HFF-Myc (cell line): ENCODE measurements around the gene KCMF1.

Source experiments
- DNase-seq: peaks from one replicate; pipeline ENCODE4 v3.0.0-alpha.2; 2011; ENCODE audit warnings: low read depth; ENCODE audit errors: extremely low read depth
- H3K4me3 ChIP-seq: replicated peaks from 2 replicates; pipeline ENCODE4 v1.5.1; 2011; ENCODE audit warnings: low read depth, mild to moderate bottlenecking, control low read depth, low read length
- TF ChIP-seq, protein P1 (sequence below): IDR thresholded peaks from 2 replicates; pipeline ENCODE4 v1.5.1; 2012; ENCODE audit warnings: mild to moderate bottlenecking, low read depth, low read length, control low read depth; ENCODE audit errors: missing control alignments

The KCMF1 gene

GRCh38 chr2:85073033-85073432, 102.1 kb downstream of the KCMF1 start:
- TF ChIP-seq, protein P1, sequence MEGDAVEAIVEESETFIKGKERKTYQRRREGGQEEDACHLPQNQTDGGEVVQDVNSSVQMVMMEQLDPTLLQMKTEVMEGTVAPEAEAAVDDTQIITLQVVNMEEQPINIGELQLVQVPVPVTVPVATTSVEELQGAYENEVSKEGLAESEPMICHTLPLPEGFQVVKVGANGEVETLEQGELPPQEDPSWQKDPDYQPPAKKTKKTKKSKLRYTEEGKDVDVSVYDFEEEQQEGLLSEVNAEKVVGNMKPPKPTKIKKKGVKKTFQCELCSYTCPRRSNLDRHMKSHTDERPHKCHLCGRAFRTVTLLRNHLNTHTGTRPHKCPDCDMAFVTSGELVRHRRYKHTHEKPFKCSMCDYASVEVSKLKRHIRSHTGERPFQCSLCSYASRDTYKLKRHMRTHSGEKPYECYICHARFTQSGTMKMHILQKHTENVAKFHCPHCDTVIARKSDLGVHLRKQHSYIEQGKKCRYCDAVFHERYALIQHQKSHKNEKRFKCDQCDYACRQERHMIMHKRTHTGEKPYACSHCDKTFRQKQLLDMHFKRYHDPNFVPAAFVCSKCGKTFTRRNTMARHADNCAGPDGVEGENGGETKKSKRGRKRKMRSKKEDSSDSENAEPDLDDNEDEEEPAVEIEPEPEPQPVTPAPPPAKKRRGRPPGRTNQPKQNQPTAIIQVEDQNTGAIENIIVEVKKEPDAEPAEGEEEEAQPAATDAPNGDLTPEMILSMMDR = no peak
- DNase-seq = no peak

GRCh38 chr2:85076618-85077274, 105.8 kb downstream of the KCMF1 start:
- H3K4me3 ChIP-seq = no peak overlapping the region
- TF ChIP-seq, protein P1 = no peak
- DNase-seq = no peak

More at GRCh38 chr2:85073033-85073432, 102.1 kb downstream of the KCMF1 start:
- H3K4me3 ChIP-seq = no peak overlapping the region

GRCh38 chr2:85077859-85078419, 107.0 kb downstream of the KCMF1 start:
- TF ChIP-seq, protein P1 = no peak
- H3K4me3 ChIP-seq = no peak overlapping the region
- no peak for DNase-seq

DNA sequence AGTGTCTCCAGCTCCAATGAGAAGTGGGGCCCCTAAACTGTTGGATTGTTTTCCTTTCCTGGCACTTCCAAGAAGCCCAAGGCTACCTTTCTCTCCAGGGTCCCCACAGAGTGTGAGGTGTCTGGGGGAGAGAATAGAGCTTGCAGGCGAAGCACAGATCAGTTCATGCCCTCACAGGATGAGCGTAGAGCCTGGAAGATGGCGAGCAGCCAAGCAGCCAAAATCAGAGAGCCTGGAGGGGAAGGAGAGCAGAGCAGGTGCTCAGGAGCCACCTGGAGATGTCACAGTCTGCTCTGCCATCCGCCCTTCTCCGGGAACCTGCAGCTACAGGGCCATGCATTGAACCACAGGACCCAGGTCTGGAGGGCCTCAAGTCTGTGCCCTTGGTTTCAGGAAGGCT, 107.6 kb downstream of the KCMF1 start:
- TF ChIP-seq, protein P1 = no peak
- no peak for DNase-seq
- H3K4me3 ChIP-seq = no peak overlapping the region

- TF ChIP-seq, protein P1 = no peak
- DNase-seq = no peak
- H3K4me3 ChIP-seq = no peak overlapping the region
These were observed 112.1 kb downstream of the KCMF1 start for GRCh38 chr2:85083092-85083491.

DNA sequence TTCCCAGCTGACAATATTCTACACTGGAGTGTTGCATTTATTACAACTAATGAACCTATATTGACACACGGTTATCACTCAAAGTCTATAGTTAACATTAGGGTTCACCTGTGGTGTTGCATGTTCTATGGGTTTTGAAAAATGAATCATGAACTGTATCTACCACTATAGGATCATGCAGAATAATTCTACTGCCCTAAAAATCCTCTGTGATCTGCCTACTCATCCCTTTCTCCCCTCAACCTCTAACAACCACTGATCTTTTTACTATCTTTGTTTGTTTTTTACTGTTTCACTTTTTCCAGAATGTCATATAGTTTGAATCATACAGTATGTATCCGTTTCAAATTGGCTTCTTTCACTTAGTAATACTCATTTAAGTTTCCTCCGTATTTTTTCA, 114.6 kb downstream of the KCMF1 start:
- H3K4me3 ChIP-seq = no peak overlapping the region
- no peak for DNase-seq
- TF ChIP-seq, protein P1 = no peak
